Hematopoietic multipotent progenitor cell treated with erythropoietin and hydrocortisone succinate and interleukin-3 and kit ligand, for 8 days (in vitro differentiated cells): ENCODE results near the gene TPP2.

Source experiments
- DNase-seq: peaks from one replicate; pipeline ENCODE4 v3.0.0-alpha.2; 2015

TPP2 gene

GRCh38 chr13:102596147-102597028 lies at the start of gene TPP2:
Gene TPP2 (plus strand): TSS chr13:102596986. CDS start chr13:102597039, 53 bp downstream.
- DNase-seq: peak; percentile 98

GRCh38 chr13:102548811-102549210 lies 48.0 kb upstream of the TPP2 start:
- DNase-seq: no peak

- no peak for DNase-seq
Observed at GRCh38 chr13:102550507-102550906, 46.3 kb upstream of the TPP2 start.

GRCh38 chr13:102555914-102556553 lies 40.8 kb upstream of the TPP2 start:
- DNase-seq: peak; percentile 45

GRCh38 chr13:102556806-102557205 lies 40.0 kb upstream of the TPP2 start:
- no peak for DNase-seq

- no peak for DNase-seq
Observed at GRCh38 chr13:102558029-102558428, 38.8 kb upstream of the TPP2 start.

GRCh38 chr13:102561933-102562332 lies 34.9 kb upstream of the TPP2 start:
- no peak for DNase-seq

- DNase-seq: no peak
Observed at GRCh38 chr13:102563267-102563666, 33.5 kb upstream of the TPP2 start.

- DNase-seq: no peak
Observed at GRCh38 chr13:102564564-102564963, 32.2 kb upstream of the TPP2 start.

GRCh38 chr13:102566513-102566912 lies 30.3 kb upstream of the TPP2 start:
- DNase-seq: no peak

- no peak for DNase-seq
Observed at GRCh38 chr13:102567857-102568256, 28.9 kb upstream of the TPP2 start.

- DNase-seq: no peak
Observed at GRCh38 chr13:102569488-102569887, 27.3 kb upstream of the TPP2 start.

- no peak for DNase-seq
Observed at GRCh38 chr13:102571075-102571474, 25.7 kb upstream of the TPP2 start.

- DNase-seq: no peak
Observed at GRCh38 chr13:102572323-102572722, 24.5 kb upstream of the TPP2 start.

GRCh38 chr13:102580552-102581169 lies 16.1 kb upstream of the TPP2 start:
- peak; percentile 75 for DNase-seq

GRCh38 chr13:102582256-102582655 lies 14.5 kb upstream of the TPP2 start:
- DNase-seq: no peak

GRCh38 chr13:102584434-102584833 lies 12.4 kb upstream of the TPP2 start:
- no peak for DNase-seq

- DNase-seq: no peak
Observed at GRCh38 chr13:102586615-102587014, 10.2 kb upstream of the TPP2 start.

- no peak for DNase-seq
Observed at GRCh38 chr13:102587916-102588315, 8.9 kb upstream of the TPP2 start.

GRCh38 chr13:102589301-102589822 lies 7.4 kb upstream of the TPP2 start:
- DNase-seq: no peak

- DNase-seq: peak; percentile 85
Observed at GRCh38 chr13:102591988-102592781, 4.6 kb upstream of the TPP2 start.

GRCh38 chr13:102593466-102593865 lies 3.3 kb upstream of the TPP2 start:
- no peak for DNase-seq
